Mesothelial cell of epicardium (in vitro differentiated cells): ENCODE results near the gene GOLGA6A. TPM values are rescaled to one million over a fixed set of nuclear protein-coding genes. Genes with fewer than 3 reads are reported as not detected.
"Not testable (repeated sequence)": the region's sequence is repeated elsewhere in the genome, so short reads cannot be mapped to it uniquely, and the experiment has no call there.

Experiments
- DNase-seq, 2 experiments: peaks; one replicate each; pipeline ENCODE4 v3.0.0; 2021; ENCODE audit warnings: low spot score in 2 of 2; ENCODE audit not compliant: unreplicated experiment in 2 of 2
- H3K27ac Mint-ChIP-seq: 2 replicates; pipeline ENCODE4 v1.8.0; 2021; ENCODE audit warnings: mixed read lengths
- H3K27me3 Mint-ChIP-seq: 2 replicates; pipeline ENCODE4 v1.8.0; 2021; ENCODE audit warnings: low read depth, mixed read lengths
- H3K36me3 Mint-ChIP-seq: 2 replicates; pipeline ENCODE4 v1.8.0; 2021; ENCODE audit warnings: mixed read lengths
- H3K4me1 Mint-ChIP-seq: 2 replicates; pipeline ENCODE4 v1.8.0; 2021; ENCODE audit warnings: mixed read lengths
- H3K4me3 Mint-ChIP-seq: 2 replicates; pipeline ENCODE4 v1.8.0; 2021; ENCODE audit warnings: mild to moderate bottlenecking, moderate library complexity, mixed read lengths
- H3K9me3 Mint-ChIP-seq: 2 replicates; pipeline ENCODE4 v1.8.0; 2021; ENCODE audit warnings: mixed read lengths
- CTCF ChIP-seq: fragments of 200-600 bp; sonication (generic); IDR thresholded peaks from one replicate; pipeline ENCODE4 v1.5.0; 2021; ENCODE audit warnings: antibody characterized with exemption; ENCODE audit not compliant: unreplicated experiment
- total RNA-seq: library from RNA; stranded (reverse); gene quantifications from 3 replicates; pipeline ENCODE4 v1.2.1, GENCODE V29; 2021

Gene GOLGA6A
- total RNA-seq, 1 donor from 2014 or later, result 0.94 TPM

GRCh38 chr15:74109713-74110112 is 27.4 kb upstream of the GOLGA6A start:
- no peak overlapping the region for H3K27ac Mint-ChIP-seq
- no peaks in the 10 kb centered on the region for H3K36me3 Mint-ChIP-seq
- H3K4me3 Mint-ChIP-seq, result no peak overlapping the region
- peaks cover 29% of the 10 kb centered on the region for H3K27me3 Mint-ChIP-seq
- DNase-seq, result no peak
- no peak for TF ChIP-seq CTCF
- no peaks in the 10 kb centered on the region for H3K4me1 Mint-ChIP-seq
- H3K9me3 Mint-ChIP-seq, result no peaks in the 10 kb centered on the region

- not testable (repeated sequence) for H3K27ac Mint-ChIP-seq, H3K36me3 Mint-ChIP-seq, DNase-seq, H3K4me3 Mint-ChIP-seq, H3K4me1 Mint-ChIP-seq, H3K9me3 Mint-ChIP-seq
- H3K27me3 Mint-ChIP-seq, result peaks cover 20% of the 10 kb centered on the region
Measured at GRCh38 chr15:74108611-74109010, 26.3 kb upstream of the GOLGA6A start.

- no peak overlapping the region for H3K27ac Mint-ChIP-seq
- peaks cover 16% of the 10 kb centered on the region for H3K27me3 Mint-ChIP-seq
- H3K4me1 Mint-ChIP-seq, result no peaks in the 10 kb centered on the region
- DNase-seq, result no peak
- no peak overlapping the region for H3K4me3 Mint-ChIP-seq
- no peaks in the 10 kb centered on the region for H3K9me3 Mint-ChIP-seq
- no peak for TF ChIP-seq CTCF
- no peaks in the 10 kb centered on the region for H3K36me3 Mint-ChIP-seq
Measured at GRCh38 chr15:74108111-74108510, 25.8 kb upstream of the GOLGA6A start.

GRCh38 chr15:74099963-74100733 is 17.8 kb upstream of the GOLGA6A start:
- not testable (repeated sequence) for H3K4me1 Mint-ChIP-seq, H3K9me3 Mint-ChIP-seq, H3K36me3 Mint-ChIP-seq, H3K27me3 Mint-ChIP-seq
- Mint-ChIP-seq H3K27ac (peak overlapping the region; percentile 94), H3K4me3 (peak overlapping the region; percentile 79)
- DNase-seq, result peak; percentile 78 to 92

- H3K27ac Mint-ChIP-seq, DNase-seq, H3K36me3 Mint-ChIP-seq, H3K9me3 Mint-ChIP-seq, H3K27me3 Mint-ChIP-seq, H3K4me3 Mint-ChIP-seq, H3K4me1 Mint-ChIP-seq: not testable (repeated sequence)
Measured at GRCh38 chr15:74096753-74097474, 14.6 kb upstream of the GOLGA6A start.

GRCh38 chr15:74095610-74096009 is 13.3 kb upstream of the GOLGA6A start:
- not testable (repeated sequence) for H3K27me3 Mint-ChIP-seq, H3K4me1 Mint-ChIP-seq, DNase-seq, H3K36me3 Mint-ChIP-seq, H3K9me3 Mint-ChIP-seq, H3K27ac Mint-ChIP-seq, H3K4me3 Mint-ChIP-seq

GRCh38 chr15:74094567-74094966 is 12.2 kb upstream of the GOLGA6A start:
- H3K27ac Mint-ChIP-seq, H3K36me3 Mint-ChIP-seq, H3K4me1 Mint-ChIP-seq, DNase-seq, H3K27me3 Mint-ChIP-seq, H3K9me3 Mint-ChIP-seq, H3K4me3 Mint-ChIP-seq: not testable (repeated sequence)

- peak in 1 of 2 experiments; percentile 26 for DNase-seq
- H3K9me3 Mint-ChIP-seq, H3K4me1 Mint-ChIP-seq, H3K36me3 Mint-ChIP-seq, H3K4me3 Mint-ChIP-seq, H3K27me3 Mint-ChIP-seq, H3K27ac Mint-ChIP-seq: not testable (repeated sequence)
Measured at GRCh38 chr15:74075781-74076180, 6.6 kb downstream of the GOLGA6A start.

GRCh38 chr15:74072614-74073337 is 9.6 kb downstream of the GOLGA6A start:
- not testable (repeated sequence) for H3K27ac Mint-ChIP-seq, H3K4me1 Mint-ChIP-seq, H3K36me3 Mint-ChIP-seq, H3K27me3 Mint-ChIP-seq, H3K4me3 Mint-ChIP-seq, H3K9me3 Mint-ChIP-seq
- peak in 1 of 2 experiments; percentile 49 for DNase-seq

GRCh38 chr15:74072132-74072531 is 10.2 kb downstream of the GOLGA6A start:
- H3K27me3 Mint-ChIP-seq, H3K36me3 Mint-ChIP-seq, H3K9me3 Mint-ChIP-seq, H3K27ac Mint-ChIP-seq, H3K4me1 Mint-ChIP-seq, H3K4me3 Mint-ChIP-seq: not testable (repeated sequence)
- peak in 1 of 2 experiments; percentile 22 for DNase-seq

GRCh38 chr15:74071645-74072044 is 10.7 kb downstream of the GOLGA6A start:
- not testable (repeated sequence) for H3K36me3 Mint-ChIP-seq, H3K4me1 Mint-ChIP-seq, H3K27me3 Mint-ChIP-seq, H3K27ac Mint-ChIP-seq, H3K4me3 Mint-ChIP-seq, H3K9me3 Mint-ChIP-seq
- DNase-seq, result peak in 1 of 2 experiments; percentile 33
